Right lobe of liver (tissue), 6 donors: ENCODE data around the gene SLC39A1. TPM values are rescaled to one million over a fixed set of nuclear protein-coding genes. Genes with fewer than 3 reads are reported as not detected.

Experiments used
- ATAC-seq, 4 donors: fragments of 200-7000 bp; cut with Tn5 transposase; one replicate each; pipeline ENCODE4 v1.9.1; 2020; ENCODE audit warnings: mild to moderate bottlenecking in 4 of 4, moderate library complexity in 4 of 4
- DNase-seq, 3 donors: peaks; one replicate each; pipeline ENCODE4 v3.0.0-alpha.2; 2020
- H3K27ac ChIP-seq, 3 donors: fragments of 200-600 bp; one replicate each; pipeline ENCODE4 v1.8.0; 2022
- H3K27me3 ChIP-seq, 2 donors: fragments of 200-600 bp; one replicate each; pipeline ENCODE4 v1.8.0; 2022
- H3K36me3 ChIP-seq, 4 donors: fragments of 200-600 bp; sonication (generic) in 1 of 4; one replicate each; pipeline versions ENCODE4 v1.5.1 to v1.8.0; 2017 to 2022; ENCODE audit warnings: control low read depth in 1 of 4
- H3K4me1 ChIP-seq, 4 donors: fragments of 200-600 bp; sonication (generic) in 1 of 4; one replicate each; pipeline versions ENCODE4 v1.5.1 to v1.8.0; 2017 to 2022; ENCODE audit warnings: control low read depth in 1 of 4
- H3K4me3 ChIP-seq, 3 donors: fragments of 200-600 bp; one replicate each; pipeline ENCODE4 v1.8.0; 2022
- H3K9me3 ChIP-seq, 4 donors: fragments of 200-600 bp; sonication (generic) in 1 of 4; one replicate each; pipeline versions ENCODE4 v1.5.1 to v1.8.0; 2017 to 2022; ENCODE audit warnings: control low read depth in 1 of 4
- POLR2A ChIP-seq: fragments of 450-650 bp; IDR thresholded peaks from one replicate; pipeline ENCODE4 v1.6.1; 2017; ENCODE audit warnings: antibody characterized with exemption, mild to moderate bottlenecking
- WGBS: methylation state at CpG from one replicate; pipeline ENCODE4 v1.1.6; 2018; ENCODE audit warnings: low coverage, low lambda C conversion rate; ENCODE audit not compliant: insufficient coverage; ENCODE audit errors: missing lambda C conversion rate; 5-methylcytosine and 5-hydroxymethylcytosine counted together
- intact Hi-C, 2 donors: fragments of 100-400 bp; cut with DNase I; formaldehyde crosslinking; loops; one replicate each; pipeline versions ENCODE4 v1.11.2 to v1.14.1; 2022
- total RNA-seq, 6 experiments: library from RNA; depleted of rRNA in 2 of 6; stranded (reverse); fragments of >200 nt in 2 of 6; fragmentation: NEBNext Ultra II Directional in 3 of 6; extraction: Animal tissue kit (Norgen Biotek cat#: 25700) in 3 of 6; gene quantifications; one replicate each; pipeline versions ENCODE4 v1.1.0 to v1.2.4, GENCODE V29; 2016 to 2023
- TF ChIP-seq, protein P1 (sequence below), 4 donors: fragments of 200-600 bp in 3 of 4; fragments of 450-650 bp in 1 of 4; IDR thresholded peaks; one replicate each; pipeline versions ENCODE4 v1.5.1 to v1.8.0; 2016 to 2022; ENCODE audit warnings: antibody characterized with exemption in 4 of 4, mild to moderate bottlenecking in 2 of 4
- donor health status: DM: no; HTN: yes; CAD: no.
- donor health status: DM: no; HTN: no; CAD: no.
- donor health status: DM: no; HTN: no; CAD: no.
- donor health status: DM: no; HTN: yes; CAD: no.
- donor health status: DM: no; HTN: yes; CAD: no.

The SLC39A1 gene
- total RNA-seq, 6 experiments from 2014 or later = 33.0 to 63.6 (median 47.7) TPM

DNA sequence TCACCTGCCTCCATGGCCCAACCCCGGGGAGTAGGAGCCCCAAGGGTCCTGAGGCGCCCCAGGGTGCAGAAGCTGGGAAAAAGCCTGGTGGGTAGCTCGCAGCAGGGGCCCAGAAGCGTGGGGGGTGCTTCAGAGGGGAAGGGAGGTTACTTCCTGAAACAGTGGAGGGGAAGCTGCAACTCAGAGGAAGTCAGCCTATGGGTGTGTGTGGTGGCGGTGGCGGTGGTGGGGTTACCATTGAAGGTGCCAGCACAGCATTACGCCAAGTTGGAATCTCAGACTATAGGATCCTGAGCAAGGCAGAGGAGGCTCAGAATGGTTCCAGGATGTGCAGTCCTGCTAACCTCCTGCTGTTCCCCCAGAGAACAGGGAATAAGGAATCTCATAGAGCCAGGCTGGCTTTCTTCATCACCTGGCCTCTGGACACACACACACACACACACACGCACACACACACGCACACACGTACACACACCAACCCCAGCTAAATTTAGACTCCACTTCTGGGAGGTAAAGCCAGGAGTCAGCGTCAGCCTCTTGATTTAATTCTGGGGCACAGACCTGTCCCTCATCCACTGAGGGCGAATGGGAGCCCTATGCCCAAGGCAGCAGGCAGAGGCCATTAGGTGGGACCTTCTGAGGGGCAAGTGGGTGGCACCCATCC lies 18.1 kb downstream of the SLC39A1 start:
- peak overlapping the region; percentile 97 to 100 (median 100) for H3K27ac ChIP-seq
- intact Hi-C loops = no loop called here
- peaks cover 0 to 15% (median 5%) of the 10 kb centered on the region in 4 donors for H3K36me3 ChIP-seq
- DNase-seq (peak in 2 of 3 donors; percentile 60 to 76), ATAC-seq (peak; percentile 5 to 17 (median 8))
- 28% methylated on average over 7 of the region's 12 CpGs for WGBS
- peaks cover 0 to 34% (median 16%) of the 10 kb centered on the region in 4 donors for H3K4me1 ChIP-seq
- TF ChIP-seq POLR2A = no peak
- TF ChIP-seq, protein P1, sequence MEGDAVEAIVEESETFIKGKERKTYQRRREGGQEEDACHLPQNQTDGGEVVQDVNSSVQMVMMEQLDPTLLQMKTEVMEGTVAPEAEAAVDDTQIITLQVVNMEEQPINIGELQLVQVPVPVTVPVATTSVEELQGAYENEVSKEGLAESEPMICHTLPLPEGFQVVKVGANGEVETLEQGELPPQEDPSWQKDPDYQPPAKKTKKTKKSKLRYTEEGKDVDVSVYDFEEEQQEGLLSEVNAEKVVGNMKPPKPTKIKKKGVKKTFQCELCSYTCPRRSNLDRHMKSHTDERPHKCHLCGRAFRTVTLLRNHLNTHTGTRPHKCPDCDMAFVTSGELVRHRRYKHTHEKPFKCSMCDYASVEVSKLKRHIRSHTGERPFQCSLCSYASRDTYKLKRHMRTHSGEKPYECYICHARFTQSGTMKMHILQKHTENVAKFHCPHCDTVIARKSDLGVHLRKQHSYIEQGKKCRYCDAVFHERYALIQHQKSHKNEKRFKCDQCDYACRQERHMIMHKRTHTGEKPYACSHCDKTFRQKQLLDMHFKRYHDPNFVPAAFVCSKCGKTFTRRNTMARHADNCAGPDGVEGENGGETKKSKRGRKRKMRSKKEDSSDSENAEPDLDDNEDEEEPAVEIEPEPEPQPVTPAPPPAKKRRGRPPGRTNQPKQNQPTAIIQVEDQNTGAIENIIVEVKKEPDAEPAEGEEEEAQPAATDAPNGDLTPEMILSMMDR (IDR thresholded peaks at IDR 0.05) = no peak
- H3K4me3 ChIP-seq = peak overlapping the region; percentile 93 to 99 (median 94)
- H3K27me3 ChIP-seq = no peaks in the 10 kb centered on the region
- H3K9me3 ChIP-seq = no peaks in the 10 kb centered on the region

DNA sequence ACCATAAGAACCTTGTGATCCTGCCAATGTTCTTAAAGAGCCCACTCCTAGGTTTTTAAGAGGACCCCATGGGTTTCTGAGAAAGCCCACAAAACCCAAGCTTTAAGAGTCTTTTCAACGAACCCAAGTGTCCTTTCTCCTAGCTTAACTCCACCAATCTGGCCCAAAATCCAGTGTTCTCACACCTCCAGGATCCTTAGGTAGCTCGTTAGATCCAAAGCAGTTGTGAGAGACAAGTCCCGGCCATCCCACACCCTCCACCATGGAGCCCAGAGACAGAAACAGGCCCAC lies 18.6 kb downstream of the SLC39A1 start:
- Histone ChIP-seq H3K36me3 (peaks cover 0 to 15% (median 5%) of the 10 kb centered on the region in 4 donors), H3K4me3 (peak overlapping the region; percentile 93 to 99 (median 94)), H3K27ac (peak overlapping the region; percentile 97 to 100 (median 100)), H3K4me1 (peaks cover 0 to 34% (median 16%) of the 10 kb centered on the region in 4 donors), H3K27me3 (no peaks in the 10 kb centered on the region), H3K9me3 (no peaks in the 10 kb centered on the region)
- TF ChIP-seq, protein P1 (IDR thresholded peaks at IDR 0.05) = no peak
- TF ChIP-seq POLR2A = no peak
- 59% methylated on average over 3 of the region's 3 CpGs for WGBS
- DNase-seq = no peak
- intact Hi-C loops = no loop called here
- ATAC-seq = no peak

DNA sequence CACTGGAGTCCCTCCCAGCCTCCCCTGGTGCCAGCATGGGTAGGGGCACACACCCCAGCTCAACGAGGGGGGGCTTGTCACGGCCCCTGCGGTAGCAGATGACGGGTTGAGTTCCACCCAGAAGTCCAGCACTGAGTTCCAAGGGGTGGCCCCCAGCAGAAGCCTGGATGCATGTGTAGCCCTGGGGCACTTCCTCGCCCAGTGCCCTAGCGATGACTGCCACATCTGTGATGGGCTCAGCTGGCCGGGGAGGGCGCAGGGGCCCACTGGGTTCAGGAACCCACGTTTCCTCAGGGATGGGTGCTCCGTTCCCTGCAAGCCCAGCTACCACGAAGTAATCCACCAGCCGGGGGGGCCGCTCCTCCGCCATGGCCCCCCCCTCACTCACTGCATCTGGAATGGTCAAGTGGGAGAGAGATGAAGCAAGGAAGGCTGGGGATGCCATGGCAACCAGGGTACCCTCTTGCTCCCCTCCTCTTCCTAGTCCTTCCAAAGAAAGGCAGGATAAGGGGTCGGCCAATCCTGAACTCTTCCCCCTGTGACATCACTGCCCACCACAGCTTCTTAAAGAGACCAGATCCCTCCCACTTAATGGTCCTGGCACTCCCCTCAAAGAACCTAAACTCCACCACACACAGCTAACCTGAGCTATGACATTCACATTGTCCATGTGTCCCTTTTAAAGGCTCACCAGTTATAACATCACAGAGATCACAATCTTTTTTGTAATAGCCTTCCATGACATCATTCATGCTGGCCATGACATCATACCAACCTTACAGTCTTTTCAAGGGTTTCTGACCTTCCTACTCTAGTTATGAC lies 19.1 kb downstream of the SLC39A1 start:
- peaks cover 0 to 34% (median 16%) of the 10 kb centered on the region in 4 donors for H3K4me1 ChIP-seq
- ATAC-seq = no peak
- H3K9me3 ChIP-seq = no peaks in the 10 kb centered on the region
- 57% methylated on average over 1 of the region's 15 CpGs for WGBS
- peak overlapping the region; percentile 97 to 100 (median 100) for H3K27ac ChIP-seq
- TF ChIP-seq, protein P1 (IDR thresholded peaks at IDR 0.05) = no peak
- no peak for TF ChIP-seq POLR2A
- intact Hi-C loops = no loop called here
- H3K4me3 ChIP-seq = peak overlapping the region in 2 of 3 donors; percentile 93 to 99
- DNase-seq = peak in 1 of 3 donors; percentile 56
- peaks cover 0 to 17% (median 4%) of the 10 kb centered on the region in 4 donors for H3K36me3 ChIP-seq
- H3K27me3 ChIP-seq = no peaks in the 10 kb centered on the region

- Histone ChIP-seq H3K36me3 (peaks cover 0 to 13% (median 1%) of the 10 kb centered on the region in 4 donors), H3K4me3 (no peak overlapping the region), H3K27me3 (no peaks in the 10 kb centered on the region), H3K9me3 (no peaks in the 10 kb centered on the region), H3K4me1 (peaks cover 0 to 34% (median 16%) of the 10 kb centered on the region in 4 donors), H3K27ac (peak overlapping the region in 2 of 3 donors; percentile 21 to 75)
- WGBS = 53% methylated on average over 3 of the region's 11 CpGs
- peak in 3 of 4 donors; percentile 0 to 42 (median 9) for ATAC-seq
- intact Hi-C loops = no loop called here
- TF ChIP-seq, protein P1 (IDR thresholded peaks at IDR 0.05) = no peak
- TF ChIP-seq POLR2A = no peak
- peak in 1 of 3 donors; percentile 85 for DNase-seq
Measured at GRCh38 chr1:153942766-153943549, 20.4 kb downstream of the SLC39A1 start.
